Neural progenitor cell (in vitro differentiated cells): ENCODE data around the gene ERVFRD-1. TPM values are rescaled to one million over a fixed set of nuclear protein-coding genes. Genes with fewer than 3 reads are reported as not detected.
"Not testable (repeated sequence)": the region's sequence is repeated elsewhere in the genome, so short reads cannot be mapped to it uniquely, and the experiment has no call there.

Experiments
- DNase-seq: peaks from one replicate; pipeline ENCODE4 v3.0.0-alpha.2; 2016; ENCODE audit warnings: low spot score
- H2AFZ ChIP-seq: fragments of 200-600 bp; sonication (generic); replicated peaks from 2 replicates; pipeline ENCODE4 v1.6.1; 2016; ENCODE audit warnings: antibody characterized with exemption
- H3F3A ChIP-seq: fragments of 200-600 bp; sonication (generic); 2 replicates; pipeline ENCODE4 v1.6.1; 2016; ENCODE audit warnings: antibody characterized with exemption, low read depth
- H3K27ac ChIP-seq: fragments of 200-600 bp; sonication (generic); 2 replicates; pipeline ENCODE4 v1.5.1; 2016; ENCODE audit warnings: mild to moderate bottlenecking
- H3K27me3 ChIP-seq: fragments of 200-600 bp; sonication (generic); 2 replicates; pipeline ENCODE4 v1.6.1; 2016; ENCODE audit warnings: mild to moderate bottlenecking, moderate library complexity
- H3K36me3 ChIP-seq: fragments of 200-600 bp; sonication (generic); 2 replicates; pipeline ENCODE4 v1.5.1; 2016
- H3K4me1 ChIP-seq: fragments of 200-600 bp; sonication (generic); 2 replicates; pipeline ENCODE4 v1.6.1; 2016; ENCODE audit warnings: mixed run types
- H3K4me2 ChIP-seq: fragments of 200-600 bp; sonication (generic); 2 replicates; pipeline ENCODE4 v1.6.1; 2016
- H3K4me3 ChIP-seq: fragments of 200-600 bp; sonication (generic); 2 replicates; pipeline ENCODE4 v1.5.1; 2016
- H3K79me2 ChIP-seq: fragments of 200-600 bp; sonication (generic); 2 replicates; pipeline ENCODE4 v1.6.1; 2016; ENCODE audit warnings: low read depth
- H3K9ac ChIP-seq: fragments of 200-600 bp; sonication (generic); 2 replicates; pipeline ENCODE4 v1.6.1; 2016
- H3K9me3 ChIP-seq: fragments of 200-600 bp; sonication (generic); 2 replicates; pipeline ENCODE4 v1.5.1; 2016; ENCODE audit warnings: low read depth
- H4K20me1 ChIP-seq: fragments of 200-600 bp; sonication (generic); 2 replicates; pipeline ENCODE4 v1.6.1; 2016; ENCODE audit warnings: low read depth
- H3K27ac Mint-ChIP-seq: 3 replicates; pipeline ENCODE4 v1.8.0; 2021; ENCODE audit warnings: mixed read lengths
- H3K27me3 Mint-ChIP-seq: 2 replicates; pipeline ENCODE4 v1.8.0; 2022; ENCODE audit warnings: low read depth, mild to moderate bottlenecking, inconsistent platforms, moderate library complexity, mixed read lengths; ENCODE audit not compliant: insufficient read depth
- H3K36me3 Mint-ChIP-seq: 3 replicates; pipeline ENCODE4 v1.8.0; 2021; ENCODE audit warnings: mixed read lengths
- H3K4me1 Mint-ChIP-seq: 3 replicates; pipeline ENCODE4 v1.8.0; 2021; ENCODE audit warnings: mixed read lengths
- H3K4me3 Mint-ChIP-seq: 3 replicates; pipeline ENCODE4 v1.8.0; 2021; ENCODE audit warnings: mild to moderate bottlenecking, moderate library complexity, mixed read lengths
- H3K9me3 Mint-ChIP-seq: 3 replicates; pipeline ENCODE4 v1.8.0; 2020; ENCODE audit warnings: mixed read lengths
- EZH2 ChIP-seq: fragments of 200-600 bp; sonication (generic); IDR thresholded peaks from 2 replicates; pipeline ENCODE4 v1.6.1; 2017; ENCODE audit warnings: antibody characterized with exemption, mild to moderate bottlenecking, moderate library complexity
- EZH2phosphoT487 ChIP-seq: fragments of 200-600 bp; sonication (generic); IDR thresholded peaks from 2 replicates; pipeline ENCODE4 v1.6.1; 2017; ENCODE audit warnings: antibody characterized with exemption
- total RNA-seq: library from RNA; depleted of rRNA; stranded (reverse); fragments of >200 nt; gene quantifications from 2 replicates; pipeline ENCODE4 v1.2.3, GENCODE V29; 2015; ENCODE audit warnings: low replicate concordance
- TF ChIP-seq, protein P1 (sequence below): fragments of 200-600 bp; sonication (generic); IDR thresholded peaks from 2 replicates; pipeline ENCODE4 v1.5.1; 2017; ENCODE audit warnings: antibody characterized with exemption, mild to moderate bottlenecking

The ERVFRD-1 gene
- total RNA-seq, 1 donor from 2014 or later: not detected

DNA sequence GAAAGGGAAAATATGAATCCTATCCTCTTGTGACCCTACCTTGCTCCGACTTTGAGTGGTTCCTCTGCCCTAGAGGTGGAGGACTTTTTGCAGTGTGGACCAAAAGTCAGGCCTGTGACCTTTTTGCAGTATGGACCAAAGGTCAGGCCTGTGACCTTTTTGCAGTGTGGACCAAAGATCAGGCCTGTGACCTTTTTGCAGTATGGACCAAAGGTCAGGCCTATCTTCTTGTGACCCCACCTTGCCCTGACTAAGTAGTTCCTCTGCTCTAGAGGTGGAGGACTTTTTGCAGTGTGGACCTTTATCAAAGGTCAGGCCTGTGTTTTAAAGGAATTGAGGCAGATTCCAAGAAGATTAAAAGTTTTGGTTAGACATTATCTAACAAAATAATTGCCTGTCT is 10.9 kb upstream of the ERVFRD-1 start:
- no peak overlapping the region for H2AFZ ChIP-seq
- Mint-ChIP-seq H3K27me3 (peaks cover 3% of the 10 kb centered on the region), H3K36me3 (peaks cover 28% of the 10 kb centered on the region), H3K27ac (no peak overlapping the region), H3K4me3 (no peak overlapping the region), H3K4me1 (peaks cover 4% of the 10 kb centered on the region), H3K9me3 (peaks cover 26% of the 10 kb centered on the region)
- H3K9me3 ChIP-seq: no peaks in the 10 kb centered on the region
- peaks cover 10% of the 10 kb centered on the region for H3K4me1 ChIP-seq
- TF ChIP-seq, protein P1, sequence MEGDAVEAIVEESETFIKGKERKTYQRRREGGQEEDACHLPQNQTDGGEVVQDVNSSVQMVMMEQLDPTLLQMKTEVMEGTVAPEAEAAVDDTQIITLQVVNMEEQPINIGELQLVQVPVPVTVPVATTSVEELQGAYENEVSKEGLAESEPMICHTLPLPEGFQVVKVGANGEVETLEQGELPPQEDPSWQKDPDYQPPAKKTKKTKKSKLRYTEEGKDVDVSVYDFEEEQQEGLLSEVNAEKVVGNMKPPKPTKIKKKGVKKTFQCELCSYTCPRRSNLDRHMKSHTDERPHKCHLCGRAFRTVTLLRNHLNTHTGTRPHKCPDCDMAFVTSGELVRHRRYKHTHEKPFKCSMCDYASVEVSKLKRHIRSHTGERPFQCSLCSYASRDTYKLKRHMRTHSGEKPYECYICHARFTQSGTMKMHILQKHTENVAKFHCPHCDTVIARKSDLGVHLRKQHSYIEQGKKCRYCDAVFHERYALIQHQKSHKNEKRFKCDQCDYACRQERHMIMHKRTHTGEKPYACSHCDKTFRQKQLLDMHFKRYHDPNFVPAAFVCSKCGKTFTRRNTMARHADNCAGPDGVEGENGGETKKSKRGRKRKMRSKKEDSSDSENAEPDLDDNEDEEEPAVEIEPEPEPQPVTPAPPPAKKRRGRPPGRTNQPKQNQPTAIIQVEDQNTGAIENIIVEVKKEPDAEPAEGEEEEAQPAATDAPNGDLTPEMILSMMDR: no peak
- TF ChIP-seq EZH2 (no peak), EZH2phosphoT487 (no peak)
- no peak for DNase-seq
- H3K4me2 ChIP-seq: no peak overlapping the region
- no peak overlapping the region for H3K9ac ChIP-seq
- H3K27ac ChIP-seq: no peak overlapping the region
- H3K27me3 ChIP-seq: no peaks in the 10 kb centered on the region
- no peaks in the 10 kb centered on the region for H4K20me1 ChIP-seq
- no peak overlapping the region for H3K4me3 ChIP-seq
- H3K36me3 ChIP-seq: no peaks in the 10 kb centered on the region
- H3K79me2 ChIP-seq: peaks cover 32% of the 10 kb centered on the region
- no peaks in the 10 kb centered on the region for H3F3A ChIP-seq

- Histone ChIP-seq H3K9ac (no peak overlapping the region), H3K9me3 (no peaks in the 10 kb centered on the region), H2AFZ (no peak overlapping the region), H3F3A (no peaks in the 10 kb centered on the region), H3K4me1 (peaks cover 10% of the 10 kb centered on the region), H3K36me3 (no peaks in the 10 kb centered on the region), H3K79me2 (peaks cover 33% of the 10 kb centered on the region), H4K20me1 (no peaks in the 10 kb centered on the region), H3K4me2 (no peak overlapping the region), H3K27ac (no peak overlapping the region), H3K4me3 (no peak overlapping the region), H3K27me3 (no peaks in the 10 kb centered on the region)
- Mint-ChIP-seq H3K9me3 (peaks cover 26% of the 10 kb centered on the region), H3K27me3 (peaks cover 2% of the 10 kb centered on the region), H3K36me3 (peaks cover 26% of the 10 kb centered on the region), H3K27ac (no peak overlapping the region), H3K4me3 (no peak overlapping the region), H3K4me1 (peaks cover 4% of the 10 kb centered on the region)
- no peak for DNase-seq
- TF ChIP-seq, protein P1: no peak
- TF ChIP-seq EZH2 (no peak), EZH2phosphoT487 (no peak)
Measured at GRCh38 chr6:11121851-11122250, 10.3 kb upstream of the ERVFRD-1 start.

GRCh38 chr6:11120271-11121005 is 8.9 kb upstream of the ERVFRD-1 start:
- Histone ChIP-seq H3K27me3 (no peaks in the 10 kb centered on the region), H3K27ac (no peak overlapping the region), H4K20me1 (no peaks in the 10 kb centered on the region), H3K36me3 (no peaks in the 10 kb centered on the region), H3K4me1 (peaks cover 10% of the 10 kb centered on the region), H2AFZ (no peak overlapping the region), H3K9me3 (no peaks in the 10 kb centered on the region), H3K4me3 (no peak overlapping the region), H3K4me2 (no peak overlapping the region), H3K9ac (no peak overlapping the region), H3F3A (no peaks in the 10 kb centered on the region), H3K79me2 (peaks cover 42% of the 10 kb centered on the region)
- peaks cover 4% of the 10 kb centered on the region for H3K4me1 Mint-ChIP-seq
- DNase-seq: no peak
- no peak for TF ChIP-seq EZH2
- TF ChIP-seq, protein P1: no peak
- no peak for TF ChIP-seq EZH2phosphoT487
- H3K27ac Mint-ChIP-seq: no peak overlapping the region
- H3K36me3 Mint-ChIP-seq: peaks cover 17% of the 10 kb centered on the region
- peaks cover 2% of the 10 kb centered on the region for H3K27me3 Mint-ChIP-seq
- H3K4me3 Mint-ChIP-seq: no peak overlapping the region
- H3K9me3 Mint-ChIP-seq: peaks cover 21% of the 10 kb centered on the region

DNA sequence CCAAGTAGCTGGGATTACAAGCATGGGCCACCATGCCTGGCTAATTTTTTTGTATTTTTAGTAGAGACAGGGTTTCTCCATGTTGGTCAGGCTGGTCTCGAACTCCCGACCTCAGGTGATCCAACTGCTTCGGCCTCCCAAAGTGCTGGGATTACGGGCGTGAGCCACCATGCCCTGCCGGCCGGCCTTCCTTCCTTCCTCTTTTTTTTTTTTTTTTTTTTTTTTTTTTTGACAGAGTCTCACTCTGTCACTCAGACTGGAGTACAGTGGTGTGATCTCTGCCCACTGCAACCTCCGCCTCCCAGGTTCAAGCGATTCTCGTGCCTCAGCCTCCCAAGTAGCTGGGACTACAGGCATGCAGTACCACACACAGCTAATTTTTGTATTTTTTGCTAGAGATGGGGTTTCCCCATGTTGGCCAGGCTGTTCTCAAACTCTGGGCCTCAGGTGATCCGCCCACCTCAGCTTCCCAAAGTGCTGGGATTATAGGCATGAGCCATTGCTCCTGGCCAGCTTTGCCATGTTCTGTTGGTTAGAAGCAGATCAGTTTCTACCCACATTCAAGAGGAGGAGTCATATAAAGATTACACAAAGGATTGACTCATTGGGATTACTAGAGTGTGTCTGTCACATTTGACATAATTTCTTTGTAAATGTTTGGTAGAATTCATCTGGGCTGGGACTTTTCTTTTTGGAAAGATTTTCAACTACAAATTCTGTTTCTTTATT is 4.4 kb upstream of the ERVFRD-1 start:
- H3F3A ChIP-seq, H3K9ac ChIP-seq, H3K4me1 ChIP-seq, H3K4me3 Mint-ChIP-seq, H3K4me1 Mint-ChIP-seq, H3K36me3 ChIP-seq, H3K9me3 ChIP-seq, H3K27ac Mint-ChIP-seq, H2AFZ ChIP-seq, H3K4me2 ChIP-seq, H3K27me3 ChIP-seq, H3K27ac ChIP-seq, DNase-seq, H3K27me3 Mint-ChIP-seq, H3K4me3 ChIP-seq, H4K20me1 ChIP-seq: not testable (repeated sequence)
- H3K79me2 ChIP-seq: peaks cover 49% of the 10 kb centered on the region
- H3K36me3 Mint-ChIP-seq: peaks cover 21% of the 10 kb centered on the region
- peaks cover 21% of the 10 kb centered on the region for H3K9me3 Mint-ChIP-seq
